Astrocyte of the cerebellum (primary cell): ENCODE data around the gene NCOA5.
A peak's percentile ranks its signal among the peaks of the same experiment; 100 is the strongest.

Experiments
- DNase-seq: peaks from one replicate; pipeline ENCODE4 v3.0.0-alpha.2; 2011; ENCODE audit warnings: low read depth
- H3K4me3 ChIP-seq: 2 replicates; pipeline ENCODE4 v1.5.1; 2011; ENCODE audit warnings: mild to moderate bottlenecking, low read depth, low read length, moderate library complexity
- in situ Hi-C: cut with HindIII; loops from 2 replicates; pipeline ENCODE4 v1.10.0; 2017; ENCODE audit warnings: low sequenced_read_pairs
- TF ChIP-seq, protein P1 (sequence below): IDR thresholded peaks from 2 replicates; pipeline ENCODE4 v1.5.1; 2012; ENCODE audit warnings: low read length, low read depth, moderate library complexity, mild to moderate bottlenecking; ENCODE audit errors: missing control alignments

Gene NCOA5

DNA sequence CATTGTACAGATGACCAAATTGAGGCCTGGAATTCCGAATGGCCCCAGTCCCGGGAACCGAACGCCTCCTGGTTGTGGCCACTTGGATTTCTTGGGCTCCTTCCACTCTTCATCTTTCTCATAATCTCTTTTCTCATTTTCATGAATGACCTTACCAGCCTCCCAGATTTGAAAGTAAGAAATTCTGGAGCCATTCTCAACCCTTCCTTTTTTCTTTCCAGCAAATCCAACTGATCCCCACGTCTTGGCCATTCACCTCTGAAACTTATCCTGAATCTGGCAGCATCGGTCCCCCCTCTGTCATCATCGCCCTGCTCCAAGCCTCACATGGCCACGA is 66.6 kb downstream of the NCOA5 start:
- in situ Hi-C loops = no loop called here
- no peak overlapping the region for H3K4me3 ChIP-seq
- TF ChIP-seq, protein P1, sequence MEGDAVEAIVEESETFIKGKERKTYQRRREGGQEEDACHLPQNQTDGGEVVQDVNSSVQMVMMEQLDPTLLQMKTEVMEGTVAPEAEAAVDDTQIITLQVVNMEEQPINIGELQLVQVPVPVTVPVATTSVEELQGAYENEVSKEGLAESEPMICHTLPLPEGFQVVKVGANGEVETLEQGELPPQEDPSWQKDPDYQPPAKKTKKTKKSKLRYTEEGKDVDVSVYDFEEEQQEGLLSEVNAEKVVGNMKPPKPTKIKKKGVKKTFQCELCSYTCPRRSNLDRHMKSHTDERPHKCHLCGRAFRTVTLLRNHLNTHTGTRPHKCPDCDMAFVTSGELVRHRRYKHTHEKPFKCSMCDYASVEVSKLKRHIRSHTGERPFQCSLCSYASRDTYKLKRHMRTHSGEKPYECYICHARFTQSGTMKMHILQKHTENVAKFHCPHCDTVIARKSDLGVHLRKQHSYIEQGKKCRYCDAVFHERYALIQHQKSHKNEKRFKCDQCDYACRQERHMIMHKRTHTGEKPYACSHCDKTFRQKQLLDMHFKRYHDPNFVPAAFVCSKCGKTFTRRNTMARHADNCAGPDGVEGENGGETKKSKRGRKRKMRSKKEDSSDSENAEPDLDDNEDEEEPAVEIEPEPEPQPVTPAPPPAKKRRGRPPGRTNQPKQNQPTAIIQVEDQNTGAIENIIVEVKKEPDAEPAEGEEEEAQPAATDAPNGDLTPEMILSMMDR = no peak
- DNase-seq = no peak

DNA sequence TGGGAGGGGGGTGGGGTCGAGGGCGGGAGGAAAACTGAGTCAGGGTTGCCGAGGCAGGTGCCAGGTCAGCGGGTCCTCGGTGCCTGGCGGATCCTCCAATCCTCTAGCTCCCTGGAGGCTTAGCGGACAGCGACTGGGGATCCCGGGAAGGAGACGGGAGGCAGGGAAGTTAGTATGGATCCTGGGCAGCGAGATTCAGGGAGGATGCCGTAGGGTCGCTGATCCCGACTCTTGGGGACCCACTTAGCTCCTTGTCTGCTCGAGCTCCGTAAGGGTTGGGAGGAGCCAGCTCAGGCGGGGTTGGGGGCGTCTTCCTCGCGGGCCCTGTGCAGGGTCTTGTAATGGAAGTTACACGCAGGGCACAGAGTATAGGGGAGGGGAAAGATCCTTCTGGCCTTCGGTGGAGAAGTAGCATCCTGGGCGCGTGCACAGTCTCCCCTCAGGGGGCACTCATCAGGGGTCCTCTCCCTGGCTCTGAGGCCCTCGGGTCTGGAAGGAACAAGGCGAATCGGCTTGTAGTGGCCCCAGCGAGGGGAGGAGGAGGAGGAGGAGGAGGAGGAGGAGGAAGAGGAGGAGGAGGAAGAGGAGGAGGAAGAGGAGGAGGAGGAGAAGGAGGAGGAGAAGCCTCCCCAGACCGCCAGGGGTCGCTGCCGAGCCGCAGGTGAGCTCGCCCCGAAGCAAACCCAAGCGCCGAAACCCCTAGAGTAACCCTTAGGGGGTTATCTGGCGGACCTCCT is 67.2 kb downstream of the NCOA5 start:
- in situ Hi-C loops = no loop called here
- DNase-seq = no peak
- TF ChIP-seq, protein P1 = peak; percentile 75
- H3K4me3 ChIP-seq = peak overlapping the region; percentile 14

DNA sequence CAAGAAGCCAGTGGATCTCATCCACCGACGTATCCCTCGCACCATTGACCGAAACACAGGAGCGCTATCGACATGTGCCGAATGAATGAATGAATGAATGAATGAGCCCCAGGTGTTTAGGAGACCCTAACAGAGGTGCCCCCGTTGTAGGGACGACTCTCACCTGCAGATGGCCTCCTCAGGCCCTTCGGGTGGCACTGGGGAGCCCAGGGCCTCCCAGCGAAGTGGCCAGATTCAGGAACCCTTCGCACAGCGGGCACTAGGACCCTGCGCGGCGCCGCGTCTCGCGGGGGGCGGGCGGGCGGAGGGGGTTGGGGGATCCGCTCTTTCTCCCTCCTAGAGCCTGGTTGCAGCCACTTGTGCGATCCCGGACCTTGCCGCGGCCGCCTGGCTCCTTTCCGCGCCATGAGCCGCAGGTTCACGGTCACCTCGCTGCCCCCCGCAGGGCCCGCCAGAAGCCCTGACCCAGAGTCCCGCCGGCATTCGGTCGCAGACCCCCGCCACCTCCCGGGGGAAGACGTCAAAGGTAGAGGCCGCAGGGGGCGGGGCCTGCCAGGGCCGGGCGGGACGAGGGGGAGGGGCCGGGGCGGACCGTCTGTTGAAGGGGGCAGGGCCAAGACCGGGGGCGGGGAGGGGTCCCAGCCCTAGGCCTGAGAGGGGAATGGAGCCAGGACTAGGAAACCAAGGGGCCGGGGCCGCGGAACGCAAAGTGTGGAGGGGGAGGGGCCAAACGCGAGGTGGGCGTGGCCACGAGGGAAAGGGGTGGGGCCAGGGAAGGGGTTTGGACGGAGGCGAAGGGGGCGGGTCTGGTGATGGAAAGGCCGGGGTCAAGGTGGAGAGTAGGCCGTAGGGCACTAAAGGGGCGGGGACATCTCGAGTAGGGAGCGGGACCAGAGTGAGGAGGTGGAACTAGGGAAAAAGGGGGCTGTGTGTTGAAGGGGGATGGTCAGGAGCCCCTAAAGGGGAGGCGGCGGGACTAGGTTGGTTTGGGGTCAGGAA is 68.1 kb downstream of the NCOA5 start:
- in situ Hi-C loops = no loop called here
- TF ChIP-seq, protein P1 = no peak
- no peak for DNase-seq
- peak overlapping the region; percentile 37 for H3K4me3 ChIP-seq

DNA sequence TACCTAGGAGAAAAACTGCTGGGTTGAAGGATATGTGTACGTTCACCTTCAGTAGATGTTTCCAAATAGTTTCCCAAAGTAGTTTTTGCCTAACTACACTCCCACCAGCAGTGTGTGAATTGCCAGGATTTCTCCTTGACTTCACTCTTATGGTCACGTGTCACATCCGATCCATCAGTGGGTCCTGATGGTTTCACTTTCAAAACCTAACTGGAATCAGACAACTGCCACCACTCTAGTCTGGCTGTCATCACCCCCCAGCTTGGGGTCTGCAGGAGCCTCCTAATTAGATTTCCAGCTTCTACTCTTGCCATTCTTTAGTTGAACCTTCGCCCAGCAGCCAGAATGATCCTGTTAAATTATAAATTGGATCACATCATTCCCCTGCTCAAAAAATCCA is 69.2 kb downstream of the NCOA5 start:
- in situ Hi-C loops = no loop called here
- TF ChIP-seq, protein P1 = no peak
- no peak for DNase-seq
- no peak overlapping the region for H3K4me3 ChIP-seq

DNA sequence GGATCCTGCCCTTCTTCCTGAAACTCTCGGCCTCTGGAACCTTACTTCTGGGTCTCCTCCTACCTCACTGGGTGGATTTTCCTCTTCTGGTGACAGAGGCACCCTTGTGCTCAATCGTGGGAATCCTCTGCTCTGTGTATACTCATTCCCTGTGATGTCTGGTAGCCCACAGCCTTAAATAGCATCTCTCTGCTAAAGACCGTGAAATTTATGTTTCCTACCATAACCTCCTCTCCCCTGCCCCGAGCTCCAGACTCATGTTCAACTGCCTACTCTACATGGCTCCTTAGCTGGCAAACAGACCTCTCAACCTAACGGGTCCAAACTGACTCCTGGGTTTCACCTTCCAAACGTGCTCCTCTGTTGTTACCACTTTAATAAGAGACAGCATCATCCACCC is 71.2 kb downstream of the NCOA5 start:
- DNase-seq = no peak
- in situ Hi-C loops = no loop called here
- no peak overlapping the region for H3K4me3 ChIP-seq
- TF ChIP-seq, protein P1 = no peak

DNA sequence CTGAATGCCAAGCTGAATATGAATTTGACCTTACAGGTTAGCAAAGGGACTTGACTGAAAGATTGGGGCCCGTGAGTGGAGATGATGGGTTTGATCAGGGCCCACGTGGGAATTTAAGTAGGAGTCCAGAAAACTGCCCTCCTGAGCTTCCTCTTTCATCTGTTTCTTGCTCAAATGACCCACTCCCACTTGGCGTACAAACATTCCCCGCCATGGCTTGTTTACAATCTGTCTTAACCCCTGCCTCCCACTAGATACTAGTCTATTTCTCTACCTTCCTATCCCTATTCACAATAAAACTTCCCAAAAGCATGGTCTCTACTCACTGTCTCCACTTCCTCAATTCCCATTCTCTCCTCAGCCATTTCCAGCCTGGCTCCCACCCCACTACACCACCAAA is 71.7 kb downstream of the NCOA5 start:
- no peak overlapping the region for H3K4me3 ChIP-seq
- in situ Hi-C loops = no loop called here
- DNase-seq = no peak
- TF ChIP-seq, protein P1 = no peak
